Measurements from ENCODE around the gene KDM7A. TPM values are rescaled to one million over a fixed set of nuclear protein-coding genes. Genes with fewer than 3 reads are reported as not detected.

KDM7A gene
- total RNA-seq, 1 donor from 2014 or later, result 14.8 TPM

DNA sequence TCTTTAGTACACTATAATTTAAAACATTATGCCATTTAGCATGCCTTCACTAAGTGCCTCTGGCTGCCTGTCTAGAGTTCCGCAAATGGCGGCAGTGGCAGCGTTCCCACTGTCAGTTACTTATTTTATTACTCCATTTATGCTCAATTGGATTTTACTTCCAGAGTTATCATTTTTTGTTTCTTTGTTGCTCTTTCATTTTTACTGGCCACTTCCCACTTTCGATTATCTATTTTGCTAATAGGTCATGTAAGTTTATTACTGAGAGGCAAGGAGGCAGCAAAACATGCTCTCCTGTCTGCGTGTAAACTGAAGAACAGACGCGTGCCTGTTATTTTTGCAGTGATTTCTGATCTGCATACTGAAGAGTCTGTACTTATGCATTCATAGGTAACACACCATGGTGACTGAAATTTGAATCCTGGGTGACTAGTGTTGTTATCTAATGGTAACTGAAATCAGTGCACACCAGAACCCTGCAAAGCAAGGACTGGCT lies 23.1 kb downstream of the KDM7A start:
- DNase-seq (ENCODE audit: low spot score), result no peak
- peaks cover 11% of the 10 kb centered on the region for H3K4me1 Mint-ChIP-seq (ENCODE audit: unreplicated experiment)
- H3K4me3 Mint-ChIP-seq (ENCODE audit: unreplicated experiment), result no peak overlapping the region
- no peak for TF ChIP-seq CTCF (IDR thresholded peaks at IDR 0.05; ENCODE audit: unreplicated experiment)
- no peaks in the 10 kb centered on the region for H3K9me3 Mint-ChIP-seq (ENCODE audit: unreplicated experiment)
- H3K27me3 Mint-ChIP-seq (ENCODE audit: unreplicated experiment), result no peaks in the 10 kb centered on the region
- no peak overlapping the region for H3K27ac Mint-ChIP-seq (ENCODE audit: unreplicated experiment)
- no peaks in the 10 kb centered on the region for H3K36me3 Mint-ChIP-seq (ENCODE audit: low read depth, unreplicated experiment)

DNA sequence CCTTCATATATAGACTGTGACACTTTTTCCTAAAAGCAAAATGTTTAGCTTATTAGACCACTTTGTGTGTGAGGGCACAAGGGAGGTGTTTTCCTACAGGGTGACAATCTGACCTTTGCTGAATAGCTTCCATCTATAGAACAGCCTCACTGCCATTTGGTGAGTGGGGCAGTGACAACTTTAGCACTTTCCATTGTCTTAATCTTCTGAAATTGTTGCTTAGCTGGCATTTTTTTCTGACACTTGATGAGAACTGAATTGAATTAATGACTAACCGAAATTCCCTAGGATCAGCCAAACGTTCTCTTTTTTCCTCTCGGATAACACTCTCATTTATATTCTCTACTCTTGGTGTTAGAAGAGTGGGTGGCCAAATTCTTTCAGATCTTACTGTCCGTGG lies 30.2 kb downstream of the KDM7A start:
- DNase-seq (ENCODE audit: low spot score), result no peak
- no peaks in the 10 kb centered on the region for H3K9me3 Mint-ChIP-seq (ENCODE audit: unreplicated experiment)
- no peaks in the 10 kb centered on the region for H3K27me3 Mint-ChIP-seq (ENCODE audit: unreplicated experiment)
- no peak overlapping the region for H3K27ac Mint-ChIP-seq (ENCODE audit: unreplicated experiment)
- peaks cover 8% of the 10 kb centered on the region for H3K4me1 Mint-ChIP-seq (ENCODE audit: unreplicated experiment)
- H3K4me3 Mint-ChIP-seq (ENCODE audit: unreplicated experiment), result no peak overlapping the region
- TF ChIP-seq CTCF (IDR thresholded peaks at IDR 0.05; ENCODE audit: unreplicated experiment), result no peak
- H3K36me3 Mint-ChIP-seq (ENCODE audit: low read depth, unreplicated experiment), result peaks cover 7% of the 10 kb centered on the region

DNA sequence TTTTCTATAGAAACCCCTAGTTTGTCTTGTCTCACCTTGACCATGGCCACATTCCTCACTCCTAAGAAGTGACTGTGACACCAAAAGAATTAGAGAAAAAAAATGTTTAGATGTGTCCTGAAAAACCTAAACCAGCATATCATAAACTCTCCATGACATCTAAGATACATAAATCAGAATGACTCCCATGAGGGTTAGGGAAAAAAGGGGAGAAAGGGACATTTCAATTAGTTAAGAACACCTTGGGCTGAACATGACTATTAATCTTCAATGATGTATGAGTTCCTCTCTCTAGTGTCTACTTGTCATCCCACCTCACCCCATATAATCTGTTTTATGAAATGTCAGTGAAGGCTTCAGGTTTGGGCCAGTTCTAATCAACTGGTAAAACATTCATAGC lies 31.1 kb downstream of the KDM7A start:
- TF ChIP-seq CTCF (IDR thresholded peaks at IDR 0.05; ENCODE audit: unreplicated experiment), result no peak
- Mint-ChIP-seq H3K27me3 (ENCODE audit: unreplicated experiment) (no peaks in the 10 kb centered on the region), H3K4me1 (ENCODE audit: unreplicated experiment) (peaks cover 8% of the 10 kb centered on the region), H3K27ac (ENCODE audit: unreplicated experiment) (no peak overlapping the region), H3K4me3 (ENCODE audit: unreplicated experiment) (no peak overlapping the region), H3K9me3 (ENCODE audit: unreplicated experiment) (no peaks in the 10 kb centered on the region), H3K36me3 (ENCODE audit: low read depth, unreplicated experiment) (peaks cover 7% of the 10 kb centered on the region)
- no peak for DNase-seq (ENCODE audit: low spot score)

DNA sequence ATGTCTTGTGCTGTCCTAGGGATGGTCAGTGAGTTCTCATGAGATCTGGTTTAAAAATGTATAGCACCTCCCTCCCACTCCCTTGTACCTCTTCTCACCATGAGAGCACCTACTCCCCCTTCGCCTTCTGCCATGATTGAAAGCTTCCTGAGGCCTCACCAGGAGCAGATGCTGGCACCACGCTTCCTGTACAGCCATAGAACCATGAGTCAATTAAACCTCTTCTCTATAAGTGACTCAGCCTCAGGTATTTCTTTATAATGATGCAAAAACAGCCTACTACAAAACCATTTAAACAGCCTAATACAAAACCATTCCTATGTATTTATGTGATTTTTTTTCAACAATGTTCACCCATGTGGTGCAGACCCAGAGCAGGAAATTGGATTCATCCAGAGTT lies 32.0 kb downstream of the KDM7A start:
- H3K4me3 Mint-ChIP-seq (ENCODE audit: unreplicated experiment), result no peak overlapping the region
- H3K27ac Mint-ChIP-seq (ENCODE audit: unreplicated experiment), result no peak overlapping the region
- no peak for TF ChIP-seq CTCF (IDR thresholded peaks at IDR 0.05; ENCODE audit: unreplicated experiment)
- peaks cover 7% of the 10 kb centered on the region for H3K36me3 Mint-ChIP-seq (ENCODE audit: low read depth, unreplicated experiment)
- peaks cover 8% of the 10 kb centered on the region for H3K4me1 Mint-ChIP-seq (ENCODE audit: unreplicated experiment)
- DNase-seq (ENCODE audit: low spot score), result no peak
- H3K27me3 Mint-ChIP-seq (ENCODE audit: unreplicated experiment), result no peaks in the 10 kb centered on the region
- no peaks in the 10 kb centered on the region for H3K9me3 Mint-ChIP-seq (ENCODE audit: unreplicated experiment)

GRCh38 chr7:140143997-140144396 lies 32.8 kb downstream of the KDM7A start:
- TF ChIP-seq CTCF (IDR thresholded peaks at IDR 0.05; ENCODE audit: unreplicated experiment), result no peak
- H3K36me3 Mint-ChIP-seq (ENCODE audit: low read depth, unreplicated experiment), result peaks cover 7% of the 10 kb centered on the region
- no peaks in the 10 kb centered on the region for H3K27me3 Mint-ChIP-seq (ENCODE audit: unreplicated experiment)
- peaks cover 8% of the 10 kb centered on the region for H3K4me1 Mint-ChIP-seq (ENCODE audit: unreplicated experiment)
- H3K9me3 Mint-ChIP-seq (ENCODE audit: unreplicated experiment), result no peaks in the 10 kb centered on the region
- no peak overlapping the region for H3K4me3 Mint-ChIP-seq (ENCODE audit: unreplicated experiment)
- DNase-seq (ENCODE audit: low spot score), result no peak
- H3K27ac Mint-ChIP-seq (ENCODE audit: unreplicated experiment), result no peak overlapping the region
